Activated naive CD8-positive, alpha-beta T cell treated with anti-CD3 and anti-CD28 coated beads, Interleukin-2, amount 50 U/mL, for 24 hours (primary cell): ENCODE data around the gene PRPF38A.
A peak's percentile ranks its signal among the peaks of the same experiment; 100 is the strongest.

ENCODE experiments used
- ATAC-seq: fragments of 150-1000 bp; cut with Tn5 transposase; one replicate; pipeline ENCODE4 v1.10.0; 2021
- DNase-seq: peaks from one replicate; pipeline ENCODE4 v3.0.0; 2021
- H3K27ac Mint-ChIP-seq: one replicate; pipeline ENCODE4 v1.8.0; 2021; ENCODE audit warnings: mild to moderate bottlenecking, mixed read lengths
- H3K27me3 Mint-ChIP-seq: one replicate; pipeline ENCODE4 v1.8.0; 2021; ENCODE audit warnings: mixed read lengths
- H3K36me3 Mint-ChIP-seq: one replicate; pipeline ENCODE4 v1.8.0; 2021; ENCODE audit warnings: low read depth, mixed read lengths
- H3K4me1 Mint-ChIP-seq: one replicate; pipeline ENCODE4 v1.8.0; 2021; ENCODE audit warnings: mixed read lengths
- H3K4me3 Mint-ChIP-seq: one replicate; pipeline ENCODE4 v1.8.0; 2021; ENCODE audit warnings: mild to moderate bottlenecking, moderate library complexity, mixed read lengths
- H3K9me3 Mint-ChIP-seq: one replicate; pipeline ENCODE4 v1.8.0; 2021; ENCODE audit warnings: mixed read lengths

Gene PRPF38A

GRCh38 chr1:52423055-52423454 is 18.7 kb downstream of the PRPF38A start:
- H3K27me3 Mint-ChIP-seq: no peaks in the 10 kb centered on the region
- no peak for ATAC-seq
- H3K4me3 Mint-ChIP-seq: no peak overlapping the region
- peaks cover 42% of the 10 kb centered on the region for H3K4me1 Mint-ChIP-seq
- DNase-seq: no peak
- H3K27ac Mint-ChIP-seq: peak overlapping the region; percentile 16
- no peaks in the 10 kb centered on the region for H3K9me3 Mint-ChIP-seq
- H3K36me3 Mint-ChIP-seq: peaks cover 37% of the 10 kb centered on the region

- ATAC-seq (peak; percentile 95), DNase-seq (peak; percentile 56)
- H3K27ac Mint-ChIP-seq: peak overlapping the region; percentile 89
- H3K4me3 Mint-ChIP-seq: peak overlapping the region; percentile 62
- H3K4me1 Mint-ChIP-seq: peaks cover 38% of the 10 kb centered on the region
- H3K27me3 Mint-ChIP-seq: no peaks in the 10 kb centered on the region
- no peaks in the 10 kb centered on the region for H3K9me3 Mint-ChIP-seq
- peaks cover 36% of the 10 kb centered on the region for H3K36me3 Mint-ChIP-seq
These were observed 19.4 kb downstream of the PRPF38A start for GRCh38 chr1:52423771-52424170.

GRCh38 chr1:52424231-52424636 is 19.8 kb downstream of the PRPF38A start:
- peaks cover 38% of the 10 kb centered on the region for H3K4me1 Mint-ChIP-seq
- H3K4me3 Mint-ChIP-seq: peak overlapping the region; percentile 62
- no peak for DNase-seq
- peak overlapping the region; percentile 89 for H3K27ac Mint-ChIP-seq
- no peaks in the 10 kb centered on the region for H3K27me3 Mint-ChIP-seq
- peaks cover 35% of the 10 kb centered on the region for H3K36me3 Mint-ChIP-seq
- ATAC-seq: peak; percentile 95
- no peaks in the 10 kb centered on the region for H3K9me3 Mint-ChIP-seq

GRCh38 chr1:52424813-52425212 is 20.4 kb downstream of the PRPF38A start:
- peaks cover 38% of the 10 kb centered on the region for H3K4me1 Mint-ChIP-seq
- H3K4me3 Mint-ChIP-seq: no peak overlapping the region
- H3K27ac Mint-ChIP-seq: peak overlapping the region; percentile 51
- H3K27me3 Mint-ChIP-seq: no peaks in the 10 kb centered on the region
- no peak for DNase-seq
- no peaks in the 10 kb centered on the region for H3K9me3 Mint-ChIP-seq
- no peak for ATAC-seq
- H3K36me3 Mint-ChIP-seq: peaks cover 29% of the 10 kb centered on the region

GRCh38 chr1:52426371-52426770 is 22.0 kb downstream of the PRPF38A start:
- H3K27ac Mint-ChIP-seq: peak overlapping the region; percentile 80
- H3K27me3 Mint-ChIP-seq: no peaks in the 10 kb centered on the region
- peaks cover 38% of the 10 kb centered on the region for H3K4me1 Mint-ChIP-seq
- H3K9me3 Mint-ChIP-seq: no peaks in the 10 kb centered on the region
- ATAC-seq: no peak
- no peak for DNase-seq
- no peak overlapping the region for H3K4me3 Mint-ChIP-seq
- peaks cover 37% of the 10 kb centered on the region for H3K36me3 Mint-ChIP-seq

- no peak for DNase-seq
- ATAC-seq: no peak
- Mint-ChIP-seq H3K36me3 (peaks cover 34% of the 10 kb centered on the region), H3K4me1 (peaks cover 37% of the 10 kb centered on the region), H3K9me3 (no peaks in the 10 kb centered on the region), H3K27me3 (no peaks in the 10 kb centered on the region), H3K4me3 (no peak overlapping the region), H3K27ac (no peak overlapping the region)
These were observed 22.8 kb downstream of the PRPF38A start for GRCh38 chr1:52427152-52427551.

- Mint-ChIP-seq H3K4me1 (no peaks in the 10 kb centered on the region), H3K9me3 (no peaks in the 10 kb centered on the region), H3K4me3 (no peak overlapping the region), H3K36me3 (peaks cover 20% of the 10 kb centered on the region), H3K27ac (no peak overlapping the region), H3K27me3 (no peaks in the 10 kb centered on the region)
- no peak for DNase-seq
- no peak for ATAC-seq
These were observed 28.4 kb downstream of the PRPF38A start for GRCh38 chr1:52432807-52433206.

GRCh38 chr1:52435211-52435610 is 30.8 kb downstream of the PRPF38A start:
- no peaks in the 10 kb centered on the region for H3K9me3 Mint-ChIP-seq

GRCh38 chr1:52435650-52436049 is 31.2 kb downstream of the PRPF38A start:
- no peak for DNase-seq
- Mint-ChIP-seq H3K4me3 (no peak overlapping the region), H3K27me3 (no peaks in the 10 kb centered on the region), H3K4me1 (no peaks in the 10 kb centered on the region), H3K9me3 (no peaks in the 10 kb centered on the region), H3K27ac (no peak overlapping the region), H3K36me3 (peaks cover 17% of the 10 kb centered on the region)
- no peak for ATAC-seq

More at GRCh38 chr1:52435211-52435610, 30.8 kb downstream of the PRPF38A start:
- Mint-ChIP-seq H3K4me1 (no peaks in the 10 kb centered on the region), H3K27me3 (no peaks in the 10 kb centered on the region), H3K4me3 (no peak overlapping the region), H3K36me3 (peaks cover 18% of the 10 kb centered on the region), H3K27ac (no peak overlapping the region)
- DNase-seq (no peak), ATAC-seq (no peak)

GRCh38 chr1:52436817-52437216 is 32.4 kb downstream of the PRPF38A start:
- Mint-ChIP-seq H3K4me3 (no peak overlapping the region), H3K27ac (no peak overlapping the region), H3K27me3 (no peaks in the 10 kb centered on the region), H3K9me3 (no peaks in the 10 kb centered on the region), H3K36me3 (peaks cover 13% of the 10 kb centered on the region), H3K4me1 (no peaks in the 10 kb centered on the region)
- ATAC-seq (no peak), DNase-seq (no peak)

- Mint-ChIP-seq H3K4me3 (no peak overlapping the region), H3K27me3 (no peaks in the 10 kb centered on the region), H3K9me3 (no peaks in the 10 kb centered on the region), H3K27ac (no peak overlapping the region), H3K36me3 (peaks cover 22% of the 10 kb centered on the region), H3K4me1 (no peaks in the 10 kb centered on the region)
- DNase-seq: no peak
- no peak for ATAC-seq
These were observed 35.6 kb downstream of the PRPF38A start for GRCh38 chr1:52439976-52440375.

- H3K27ac Mint-ChIP-seq: no peak overlapping the region
- no peak for ATAC-seq
- peaks cover 16% of the 10 kb centered on the region for H3K36me3 Mint-ChIP-seq
- H3K4me1 Mint-ChIP-seq: no peaks in the 10 kb centered on the region
- no peaks in the 10 kb centered on the region for H3K9me3 Mint-ChIP-seq
- DNase-seq: no peak
- no peak overlapping the region for H3K4me3 Mint-ChIP-seq
- H3K27me3 Mint-ChIP-seq: no peaks in the 10 kb centered on the region
These were observed 40.1 kb downstream of the PRPF38A start for GRCh38 chr1:52444463-52444862.

- no peak for DNase-seq
- Mint-ChIP-seq H3K4me3 (no peak overlapping the region), H3K36me3 (peaks cover 17% of the 10 kb centered on the region), H3K4me1 (no peaks in the 10 kb centered on the region), H3K27ac (no peak overlapping the region), H3K27me3 (no peaks in the 10 kb centered on the region), H3K9me3 (no peaks in the 10 kb centered on the region)
- no peak for ATAC-seq
These were observed 49.7 kb downstream of the PRPF38A start for GRCh38 chr1:52454127-52454526.

- H3K4me3 Mint-ChIP-seq: no peak overlapping the region
- no peaks in the 10 kb centered on the region for H3K4me1 Mint-ChIP-seq
- no peaks in the 10 kb centered on the region for H3K27me3 Mint-ChIP-seq
- peaks cover 17% of the 10 kb centered on the region for H3K36me3 Mint-ChIP-seq
- H3K27ac Mint-ChIP-seq: no peak overlapping the region
- no peak for ATAC-seq
- DNase-seq: no peak
- no peaks in the 10 kb centered on the region for H3K9me3 Mint-ChIP-seq
These were observed 50.4 kb downstream of the PRPF38A start for GRCh38 chr1:52454779-52455178.

GRCh38 chr1:52455686-52456085 is 51.3 kb downstream of the PRPF38A start:
- ATAC-seq: no peak
- no peaks in the 10 kb centered on the region for H3K27me3 Mint-ChIP-seq
- no peak for DNase-seq
- no peaks in the 10 kb centered on the region for H3K4me1 Mint-ChIP-seq
- H3K4me3 Mint-ChIP-seq: no peak overlapping the region
- peaks cover 17% of the 10 kb centered on the region for H3K36me3 Mint-ChIP-seq
- no peak overlapping the region for H3K27ac Mint-ChIP-seq
- H3K9me3 Mint-ChIP-seq: no peaks in the 10 kb centered on the region

GRCh38 chr1:52460694-52461093 is 56.3 kb downstream of the PRPF38A start:
- H3K27ac Mint-ChIP-seq: no peak overlapping the region

More at GRCh38 chr1:52460694-52461093, 56.3 kb downstream of the PRPF38A start:
- no peaks in the 10 kb centered on the region for H3K27me3 Mint-ChIP-seq
- H3K9me3 Mint-ChIP-seq: no peaks in the 10 kb centered on the region
- ATAC-seq (no peak), DNase-seq (no peak)
- H3K4me1 Mint-ChIP-seq: no peaks in the 10 kb centered on the region
- H3K36me3 Mint-ChIP-seq: peaks cover 7% of the 10 kb centered on the region
- no peak overlapping the region for H3K4me3 Mint-ChIP-seq
